Stomach (tissue), 9 donors: ENCODE results near the gene TBX5. TPM values are rescaled to one million over a fixed set of nuclear protein-coding genes. Genes with fewer than 3 reads are reported as not detected.

Experiments used
- DNase-seq, 2 donors: peaks; one replicate each; pipeline versions ENCODE4 v3.0.0 to v3.0.0-alpha.2; 2013 to 2019
- H3K27ac ChIP-seq, 5 donors: fragments of 200-600 bp in 4 of 5; sonication (generic) in 4 of 5; one replicate each; pipeline ENCODE4 v1.5.1; 2013 to 2019; ENCODE audit warnings: mild to moderate bottlenecking in 1 of 5, moderate library complexity in 1 of 5
- H3K27me3 ChIP-seq, 3 donors: fragments of 200-600 bp; sonication (generic); one replicate each; pipeline ENCODE4 v1.5.1; 2017 to 2019; ENCODE audit warnings: mixed run types in 1 of 3
- H3K36me3 ChIP-seq, 4 donors: fragments of 200-600 bp; sonication (generic); 1 replicate in 3 of 4; 2 replicates in 1 of 4; pipeline ENCODE4 v1.5.1; 2016 to 2019
- H3K4me1 ChIP-seq, 4 donors: fragments of 200-600 bp; sonication (generic); one replicate each; pipeline ENCODE4 v1.5.1; 2016 to 2019
- H3K4me3 ChIP-seq, 4 donors: fragments of 200-600 bp; sonication (generic) in 3 of 4; one replicate each; pipeline ENCODE4 v1.5.1; 2016 to 2019; ENCODE audit warnings: mild to moderate bottlenecking in 1 of 4
- H3K9me3 ChIP-seq, 4 donors: fragments of 200-600 bp; sonication (generic); one replicate each; pipeline ENCODE4 v1.5.1; 2016 to 2019
- CTCF ChIP-seq, 7 experiments: fragments of 450-650 bp in 4 of 7; fragments of 200-600 bp in 3 of 7; sonication (generic) in 3 of 7; IDR thresholded peaks; one replicate each; pipeline ENCODE4 v1.5.1; 2016 to 2019; ENCODE audit warnings: antibody characterized with exemption in 7 of 7, control low read depth in 2 of 7, mild to moderate bottlenecking in 1 of 7
- EP300 ChIP-seq: sonication (generic); formaldehyde crosslinking; IDR thresholded peaks from one replicate; pipeline ENCODE4 v1.6.1; 2017; ENCODE audit warnings: antibody characterized with exemption
- POLR2A ChIP-seq, 4 donors: fragments of 450-650 bp; IDR thresholded peaks; one replicate each; pipeline ENCODE4 v1.6.1; 2016; ENCODE audit warnings: antibody characterized with exemption in 4 of 4, control low read depth in 2 of 4, mild to moderate bottlenecking in 1 of 4, moderate library complexity in 1 of 4
- POLR2AphosphoS5 ChIP-seq, 3 donors: sonication (generic); formaldehyde crosslinking; IDR thresholded peaks; one replicate each; pipeline ENCODE4 v1.6.1; 2016; ENCODE audit warnings: antibody characterized with exemption in 3 of 3
- WGBS, 5 donors: extraction: QIAGEN DNeasy Blood & Tissue Kit in 3 of 5; methylation state at CpG; one replicate each; pipeline versions ENCODE4 v1.1.5 to v1.1.7; 2013 to 2018; 5-methylcytosine and 5-hydroxymethylcytosine counted together
- intact Hi-C: fragments of 100-400 bp; cut with DNase I; formaldehyde crosslinking; loops from one replicate; pipeline ENCODE4 v1.15.1; 2023; ENCODE audit warnings: low total_unique reads
- polyA plus RNA-seq, 3 donors: library from polyadenylated mRNA; stranded (reverse); fragments of 200-250 nt; gene quantifications; one replicate each; pipeline ENCODE4 v1.2.3, GENCODE V29; 2013
- total RNA-seq, 5 donors: library from RNA; depleted of rRNA; stranded (reverse); fragments of >200 nt; gene quantifications; one replicate each; pipeline versions ENCODE4 v1.1.0 to v1.2.3, GENCODE V29; 2014 to 2016
- donor health status: healthy with polysubstance abuse.
- donor health status: Bipolar disorder and iron deficiency.
- donor health status: healthy.

Gene TBX5
- total and polyA plus RNA-seq, 8 donors = 0.35 TPM; not detected in 7

GRCh38 chr12:114438635-114439256, 32.8 kb upstream of the TBX5 start:
- 7 to 13% (median 8%) methylated on average over 8 of the region's 8 CpGs for WGBS, 5 donors
- DNase-seq = no peak
- Histone ChIP-seq H3K9me3 (peaks cover 0 to 16% (median 11%) of the 10 kb centered on the region in 4 donors), H3K36me3 (no peaks in the 10 kb centered on the region), H3K27me3 (peaks cover 9 to 81% (median 56%) of the 10 kb centered on the region in 3 donors), H3K4me3 (no peak overlapping the region), H3K27ac (no peak overlapping the region), H3K4me1 (peaks cover 0 to 22% (median 0%) of the 10 kb centered on the region in 4 donors)
- intact Hi-C loops = no loop called here
- TF ChIP-seq POLR2A (IDR thresholded peaks at IDR 0.05) (no peak), CTCF (IDR thresholded peaks at IDR 0.05) (no peak), POLR2AphosphoS5 (IDR thresholded peaks at IDR 0.05) (no peak), EP300 (no peak)

GRCh38 chr12:114434341-114434740, 28.4 kb upstream of the TBX5 start:
- intact Hi-C loops = no loop called here
- Histone ChIP-seq H3K27ac (no peak overlapping the region), H3K9me3 (peaks cover 0 to 16% (median 11%) of the 10 kb centered on the region in 4 donors), H3K4me3 (no peak overlapping the region), H3K36me3 (no peaks in the 10 kb centered on the region), H3K4me1 (peaks cover 0 to 4% (median 0%) of the 10 kb centered on the region in 4 donors), H3K27me3 (peaks cover 0 to 65% (median 18%) of the 10 kb centered on the region in 3 donors)
- TF ChIP-seq POLR2A (IDR thresholded peaks at IDR 0.05) (no peak), EP300 (no peak), POLR2AphosphoS5 (IDR thresholded peaks at IDR 0.05) (no peak), CTCF (IDR thresholded peaks at IDR 0.05) (no peak)
- no peak for DNase-seq
- 46 to 71% (median 59%) methylated on average over 3 of the region's 3 CpGs for WGBS, 5 donors

- 26 to 48% (median 38%) methylated on average over 1 of the region's 1 CpG for WGBS, 5 donors
- Histone ChIP-seq H3K27me3 (peaks cover 0 to 53% (median 0%) of the 10 kb centered on the region in 3 donors), H3K27ac (no peak overlapping the region), H3K4me1 (no peaks in the 10 kb centered on the region), H3K4me3 (no peak overlapping the region), H3K9me3 (peaks cover 0 to 10% (median 7%) of the 10 kb centered on the region in 4 donors), H3K36me3 (no peaks in the 10 kb centered on the region)
- TF ChIP-seq CTCF (IDR thresholded peaks at IDR 0.05) (no peak), POLR2AphosphoS5 (IDR thresholded peaks at IDR 0.05) (no peak), POLR2A (IDR thresholded peaks at IDR 0.05) (no peak), EP300 (no peak)
- intact Hi-C loops = no loop called here
- DNase-seq = no peak
These were observed 26.0 kb upstream of the TBX5 start for GRCh38 chr12:114431902-114432301.

GRCh38 chr12:114430306-114430705, 24.4 kb upstream of the TBX5 start:
- no peak overlapping the region for H3K27ac ChIP-seq
- WGBS, 5 donors = 51 to 58% (median 55%) methylated on average over 4 of the region's 4 CpGs
- H3K9me3 ChIP-seq = no peaks in the 10 kb centered on the region
- no peaks in the 10 kb centered on the region for H3K4me1 ChIP-seq
- peaks cover 0 to 48% (median 0%) of the 10 kb centered on the region in 3 donors for H3K27me3 ChIP-seq
- no peak overlapping the region for H3K4me3 ChIP-seq
- DNase-seq = no peak
- TF ChIP-seq POLR2A (IDR thresholded peaks at IDR 0.05) (no peak), CTCF (IDR thresholded peaks at IDR 0.05) (no peak), EP300 (no peak), POLR2AphosphoS5 (IDR thresholded peaks at IDR 0.05) (no peak)
- H3K36me3 ChIP-seq = no peaks in the 10 kb centered on the region
- intact Hi-C loops = no loop called here
